GM13976 (cell line): Measurements from ENCODE around the gene ACIN1.
A peak's percentile ranks its signal among the peaks of the same experiment; 100 is the strongest.

ENCODE experiments used
- DNase-seq: peaks from one replicate; pipeline ENCODE4 v3.0.0; 2012; ENCODE audit warnings: low spot score
- in situ Hi-C: fragments of 300-500 bp; cut with MboI; formaldehyde crosslinking; loops from one replicate; pipeline ENCODE4 v1.12.0; 2022; ENCODE audit warnings: low sequenced_read_pairs, mixed read lengths, inconsistent platforms; ENCODE audit not compliant: unreplicated experiment
- TF ChIP-seq, protein P1 (sequence below): IDR thresholded peaks from 2 replicates; pipeline ENCODE4 v1.5.1; 2012; ENCODE audit warnings: borderline replicate concordance, mild to moderate bottlenecking; ENCODE audit not compliant: insufficient read depth; ENCODE audit errors: extremely low read depth, missing control alignments, control extremely low read depth

The ACIN1 gene

DNA sequence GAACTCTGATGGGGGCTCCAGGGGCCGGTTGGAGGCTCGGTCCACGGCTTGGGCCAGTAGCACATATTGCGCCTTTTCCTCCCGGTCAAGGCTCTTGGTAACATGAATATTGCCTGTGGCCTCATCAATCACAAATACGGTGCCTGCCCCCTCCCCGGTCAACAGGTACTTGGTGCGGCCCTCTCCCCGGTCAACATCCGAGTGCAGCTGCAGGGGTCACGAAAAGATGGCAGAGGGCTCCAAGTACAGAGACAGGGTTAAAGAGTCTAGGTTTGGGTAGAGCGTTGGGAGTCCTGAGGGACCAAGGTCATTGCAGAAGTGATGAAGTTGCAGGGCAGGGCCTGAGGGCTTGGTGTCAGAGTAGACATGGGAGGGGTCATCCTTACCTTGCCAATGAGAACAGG, 39.8 kb downstream of the ACIN1 start:
- no peak for DNase-seq
- TF ChIP-seq, protein P1, sequence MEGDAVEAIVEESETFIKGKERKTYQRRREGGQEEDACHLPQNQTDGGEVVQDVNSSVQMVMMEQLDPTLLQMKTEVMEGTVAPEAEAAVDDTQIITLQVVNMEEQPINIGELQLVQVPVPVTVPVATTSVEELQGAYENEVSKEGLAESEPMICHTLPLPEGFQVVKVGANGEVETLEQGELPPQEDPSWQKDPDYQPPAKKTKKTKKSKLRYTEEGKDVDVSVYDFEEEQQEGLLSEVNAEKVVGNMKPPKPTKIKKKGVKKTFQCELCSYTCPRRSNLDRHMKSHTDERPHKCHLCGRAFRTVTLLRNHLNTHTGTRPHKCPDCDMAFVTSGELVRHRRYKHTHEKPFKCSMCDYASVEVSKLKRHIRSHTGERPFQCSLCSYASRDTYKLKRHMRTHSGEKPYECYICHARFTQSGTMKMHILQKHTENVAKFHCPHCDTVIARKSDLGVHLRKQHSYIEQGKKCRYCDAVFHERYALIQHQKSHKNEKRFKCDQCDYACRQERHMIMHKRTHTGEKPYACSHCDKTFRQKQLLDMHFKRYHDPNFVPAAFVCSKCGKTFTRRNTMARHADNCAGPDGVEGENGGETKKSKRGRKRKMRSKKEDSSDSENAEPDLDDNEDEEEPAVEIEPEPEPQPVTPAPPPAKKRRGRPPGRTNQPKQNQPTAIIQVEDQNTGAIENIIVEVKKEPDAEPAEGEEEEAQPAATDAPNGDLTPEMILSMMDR = no peak
- in situ Hi-C loops = no loop called here

DNA sequence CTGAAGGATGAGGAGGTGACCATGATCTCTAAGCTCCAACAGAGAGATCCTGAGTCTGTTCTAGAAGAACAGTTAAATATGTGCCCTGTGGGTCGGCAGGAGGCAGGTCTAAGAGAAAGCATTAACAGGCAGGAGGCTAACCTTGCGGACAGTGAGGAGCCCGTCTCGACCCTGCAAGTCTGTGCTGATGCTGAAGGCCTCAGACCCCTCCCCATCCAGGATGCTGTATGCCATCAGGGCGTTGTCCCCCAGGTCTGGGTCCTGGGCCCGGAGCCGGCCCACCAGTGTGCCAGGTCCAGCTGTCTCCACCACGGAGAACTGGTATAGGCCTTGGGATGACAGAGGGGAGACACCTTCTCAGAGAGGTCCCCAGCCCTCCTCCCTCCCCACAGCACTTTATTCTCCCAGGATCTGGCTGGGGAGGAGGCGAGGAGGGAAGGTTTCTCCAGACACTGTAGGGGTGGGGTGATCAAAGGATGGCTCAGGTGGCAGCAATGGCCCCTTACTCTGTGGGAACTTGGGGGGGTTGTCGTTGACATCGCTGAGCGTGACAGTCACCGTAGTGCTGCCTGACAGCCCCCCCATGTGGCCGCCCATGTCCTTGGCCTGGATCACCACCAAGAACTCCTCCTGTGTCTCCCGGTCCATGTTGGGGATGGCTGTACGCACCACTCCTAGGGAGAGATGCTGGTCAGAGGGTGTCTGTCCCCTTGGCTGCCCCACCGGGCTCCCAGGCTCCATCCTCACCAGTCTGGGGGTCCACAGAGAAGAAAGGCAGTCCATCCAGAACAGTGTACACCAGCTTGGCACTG, 40.7 kb downstream of the ACIN1 start:
- in situ Hi-C loops = loop anchor here (5.0 kb wide), 1 partner anchor 67 kb away; no protein-coding TSS in a partner anchor
- DNase-seq = peak; percentile 67
- TF ChIP-seq, protein P1 = peak; percentile 32

DNA sequence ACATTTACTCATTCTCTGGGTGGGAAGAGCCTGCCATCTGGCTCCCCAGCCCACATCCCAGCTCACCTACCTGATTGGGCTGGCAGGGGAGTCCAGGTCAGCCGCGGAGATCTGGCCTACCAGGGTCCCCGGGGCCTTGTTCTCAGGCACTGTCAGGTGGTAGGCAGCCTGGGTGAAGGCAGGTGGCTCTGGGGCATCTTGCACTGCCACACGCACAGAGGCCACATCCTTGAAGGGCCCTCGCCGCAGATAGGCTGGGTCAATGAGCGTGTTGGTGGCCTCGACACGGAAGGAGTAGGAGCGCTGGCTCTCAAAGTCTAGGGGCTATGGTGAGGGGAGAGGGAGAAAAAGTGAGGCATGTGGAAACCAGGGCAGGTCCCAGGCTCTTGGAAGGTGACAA, 41.5 kb downstream of the ACIN1 start:
- in situ Hi-C loops = loop anchor here (5.0 kb wide), 1 partner anchor 66 kb away; no protein-coding TSS in a partner anchor
- TF ChIP-seq, protein P1 = no peak
- no peak for DNase-seq

DNA sequence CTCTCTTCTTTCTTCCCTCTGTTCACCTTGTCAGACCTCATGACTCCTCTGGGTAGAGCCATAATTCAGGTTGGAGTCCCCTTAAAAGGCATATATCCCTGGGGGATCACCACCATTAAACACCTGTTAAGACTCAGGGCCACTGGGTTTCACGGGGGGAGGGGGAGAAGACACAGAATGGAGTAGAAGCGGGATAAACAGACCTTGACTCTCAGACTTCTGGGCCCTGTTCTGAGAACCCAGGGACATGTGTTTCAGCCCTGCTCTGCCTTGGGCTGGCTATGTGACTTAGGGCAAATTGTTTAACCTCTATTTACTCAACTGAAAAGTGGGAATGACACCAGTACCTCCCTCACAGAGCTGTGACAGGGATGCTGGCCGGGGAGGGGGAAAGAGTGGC, 42.3 kb downstream of the ACIN1 start:
- TF ChIP-seq, protein P1 = no peak
- in situ Hi-C loops = loop anchor here (5.0 kb wide), 1 partner anchor 65 kb away; no protein-coding TSS in a partner anchor
- DNase-seq = no peak

DNA sequence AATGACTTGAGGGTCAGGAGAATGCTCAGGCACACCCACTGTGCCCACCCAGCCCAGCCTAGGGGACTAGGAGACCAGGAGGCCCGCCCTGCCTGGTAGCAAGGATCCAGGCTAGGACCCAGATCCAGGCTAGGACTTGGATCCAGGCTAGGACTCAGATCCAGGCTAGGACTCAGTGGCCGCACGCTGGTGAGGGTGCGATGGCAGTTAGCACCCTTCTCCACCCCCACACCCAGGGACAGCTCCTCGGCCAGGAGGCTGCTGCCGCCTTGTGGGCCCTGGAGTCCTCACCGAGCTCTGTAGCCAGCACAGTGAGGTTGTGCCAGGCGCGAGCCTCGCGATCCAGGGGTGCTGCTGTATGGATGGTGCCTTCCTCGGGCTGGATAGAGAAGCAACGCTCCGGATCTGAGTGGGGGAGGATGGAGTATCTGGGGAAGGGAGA, 42.7 kb downstream of the ACIN1 start:
- in situ Hi-C loops = loop anchor here (5.0 kb wide), 1 partner anchor 65 kb away; no protein-coding TSS in a partner anchor
- TF ChIP-seq, protein P1 = no peak
- no peak for DNase-seq

DNA sequence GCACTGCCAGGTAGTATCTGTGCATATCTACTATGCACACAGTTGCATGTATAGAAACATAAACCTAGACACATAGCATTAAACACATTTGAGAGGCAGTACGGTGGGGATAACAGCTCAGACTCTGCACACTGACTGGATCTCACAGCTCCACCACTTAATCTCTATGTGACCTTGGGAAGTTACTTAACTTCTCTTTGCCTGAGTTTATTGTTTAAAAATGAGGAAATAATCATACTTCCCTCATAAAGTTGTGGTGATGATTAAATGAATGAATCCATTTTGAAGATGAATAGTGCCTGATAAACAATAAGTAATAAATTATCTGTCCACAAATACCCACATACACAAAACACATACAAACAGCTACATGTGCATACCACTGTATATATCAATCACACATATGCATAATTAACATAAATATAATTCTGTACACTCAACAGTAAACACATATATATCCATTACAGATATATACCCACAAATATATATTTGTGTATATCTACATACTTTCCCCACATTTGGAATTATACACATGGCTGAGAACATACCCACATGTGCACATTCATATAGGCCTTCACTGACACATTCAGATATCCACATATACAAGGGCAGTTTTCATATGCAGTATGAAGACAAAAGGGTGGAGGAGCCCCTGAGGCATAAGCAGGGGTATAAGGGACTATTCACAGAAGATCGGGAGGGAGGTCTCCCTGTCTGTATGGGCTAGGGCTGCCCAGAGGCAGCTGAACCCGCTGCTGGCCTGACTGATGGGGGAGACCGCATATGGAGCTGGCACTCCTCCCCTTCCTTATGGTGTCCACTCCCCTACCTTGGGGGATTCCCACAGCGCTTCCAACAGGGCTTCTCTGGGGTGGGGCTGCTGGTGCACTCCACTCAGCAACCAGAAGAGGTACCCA, 43.5 kb downstream of the ACIN1 start:
- DNase-seq = no peak
- TF ChIP-seq, protein P1 = no peak
- in situ Hi-C loops = loop anchor here (5.0 kb wide), 1 partner anchor 64 kb away; no protein-coding TSS in a partner anchor
